GM18861 (cell line): ENCODE data around the gene BCL3.
A peak's percentile ranks its signal among the peaks of the same experiment; 100 is the strongest.
"Not testable (repeated sequence)": the region's sequence is repeated elsewhere in the genome, so short reads cannot be mapped to it uniquely, and the experiment has no call there.

Experiments used
- ATAC-seq: cut with Tn5 transposase; IDR thresholded peaks from one replicate; pipeline ENCODE4 v1.9.1; 2021; ENCODE audit not compliant: unreplicated experiment

BCL3 gene

DNA sequence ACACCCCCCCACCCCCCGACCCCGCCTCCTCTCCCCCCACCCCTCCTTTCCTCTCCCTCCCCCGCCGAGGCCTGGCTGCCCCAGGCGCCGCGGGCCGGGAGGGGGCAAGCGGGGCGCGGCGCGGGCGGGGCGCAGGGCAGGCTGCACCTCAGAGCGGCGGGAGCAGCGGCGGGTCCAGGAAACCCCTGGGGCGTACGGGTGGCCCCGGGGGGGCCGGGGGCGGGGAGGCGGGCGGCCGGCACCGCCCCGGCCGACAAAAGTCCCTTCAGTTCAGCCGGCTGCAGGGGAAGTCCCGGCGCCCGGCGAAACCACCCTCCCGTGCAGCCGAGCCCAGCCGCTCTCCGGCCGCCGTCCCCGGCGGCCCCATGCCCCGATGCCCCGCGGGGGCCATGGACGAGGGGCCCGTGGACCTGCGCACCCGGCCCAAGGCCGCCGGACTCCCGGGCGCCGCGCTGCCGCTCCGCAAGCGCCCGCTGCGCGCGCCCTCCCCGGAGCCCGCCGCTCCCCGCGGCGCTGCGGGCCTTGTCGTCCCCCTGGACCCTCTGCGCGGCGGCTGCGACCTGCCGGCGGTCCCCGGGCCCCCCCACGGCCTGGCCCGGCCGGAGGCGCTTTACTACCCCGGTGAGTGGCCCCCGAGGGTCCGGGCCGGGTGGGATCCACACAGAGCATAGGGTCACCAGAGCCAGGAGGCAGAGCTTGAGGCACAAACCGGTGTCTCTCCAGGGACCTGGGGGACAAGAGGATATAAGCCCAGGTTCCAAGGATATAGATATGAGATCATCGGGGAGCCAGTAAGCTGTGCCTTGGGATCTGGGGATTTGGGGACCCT is at the start of gene BCL3:
Gene BCL3 (plus strand): TSS at position 283 of the 829 bp plus-strand sequence. CDS start 83 bp downstream, at position 366.
- ATAC-seq = peak; percentile 25

DNA sequence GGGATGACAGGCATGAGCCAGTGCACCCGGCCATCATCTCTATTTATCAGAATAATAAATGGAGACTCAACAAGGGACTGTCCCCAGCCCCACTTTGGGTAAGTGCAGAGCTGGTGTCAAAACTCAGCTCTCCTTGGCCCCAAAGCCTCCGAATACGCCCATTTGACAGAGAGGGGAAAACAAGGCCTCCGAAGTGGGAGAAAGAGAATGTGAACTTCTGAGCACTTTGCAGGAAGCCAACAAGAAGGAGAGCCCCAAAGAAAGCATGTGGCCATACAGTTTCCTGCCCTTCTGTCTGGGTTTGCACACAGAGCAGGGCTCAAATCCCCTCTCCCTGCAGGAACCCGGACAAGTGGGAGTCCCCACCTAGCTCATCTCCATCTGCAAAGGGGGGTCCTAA is 48.0 kb upstream of the BCL3 start:
- ATAC-seq = no peak

- no peak for ATAC-seq
These were observed 47.3 kb upstream of the BCL3 start for GRCh38 chr19:44701228-44701627.

GRCh38 chr19:44702551-44703176 is 45.8 kb upstream of the BCL3 start:
- no peak for ATAC-seq

GRCh38 chr19:44703336-44704078 is 45.0 kb upstream of the BCL3 start:
- ATAC-seq = no peak

DNA sequence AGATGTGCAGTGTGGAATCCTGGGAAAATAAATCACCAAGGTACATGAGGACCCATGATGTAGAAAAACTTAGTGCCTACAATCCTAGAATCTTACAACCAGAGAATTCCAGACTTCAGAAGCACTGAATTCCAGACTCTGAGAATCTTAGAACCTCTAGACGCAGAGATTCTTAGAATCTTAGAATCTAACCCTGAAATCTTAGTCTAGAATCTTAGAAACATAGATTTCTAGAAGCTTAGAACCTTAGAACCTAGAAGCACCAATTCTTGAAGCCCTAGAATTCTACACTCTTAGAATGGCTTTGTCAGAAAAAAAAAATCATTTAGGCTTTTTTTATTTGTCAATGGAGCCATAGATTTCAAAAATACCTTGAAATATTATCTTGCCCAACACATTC is 43.5 kb upstream of the BCL3 start:
- ATAC-seq = no peak

DNA sequence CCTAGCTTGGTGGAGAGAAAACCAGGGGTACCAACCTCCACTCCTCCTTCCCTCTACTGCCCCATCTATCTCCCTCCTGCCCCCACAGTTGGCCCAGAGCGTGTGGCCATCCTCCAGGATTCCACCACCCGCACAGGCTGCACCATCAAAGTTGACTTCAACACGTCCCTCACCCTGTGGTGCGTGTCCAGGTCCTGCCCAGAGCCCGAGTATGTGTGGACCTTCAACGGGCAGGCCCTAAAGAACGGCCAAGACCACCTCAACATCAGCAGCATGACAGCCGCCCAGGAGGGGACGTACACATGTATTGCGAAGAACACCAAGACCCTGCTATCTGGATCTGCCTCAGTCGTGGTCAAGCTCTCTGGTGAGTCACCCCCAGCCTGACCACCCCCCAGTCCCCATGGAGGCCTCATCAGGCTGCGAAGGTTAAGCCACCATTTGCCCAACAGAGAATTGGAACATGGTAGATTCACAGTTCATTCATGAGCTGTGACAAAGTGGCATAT is 43.0 kb upstream of the BCL3 start:
- no peak for ATAC-seq

DNA sequence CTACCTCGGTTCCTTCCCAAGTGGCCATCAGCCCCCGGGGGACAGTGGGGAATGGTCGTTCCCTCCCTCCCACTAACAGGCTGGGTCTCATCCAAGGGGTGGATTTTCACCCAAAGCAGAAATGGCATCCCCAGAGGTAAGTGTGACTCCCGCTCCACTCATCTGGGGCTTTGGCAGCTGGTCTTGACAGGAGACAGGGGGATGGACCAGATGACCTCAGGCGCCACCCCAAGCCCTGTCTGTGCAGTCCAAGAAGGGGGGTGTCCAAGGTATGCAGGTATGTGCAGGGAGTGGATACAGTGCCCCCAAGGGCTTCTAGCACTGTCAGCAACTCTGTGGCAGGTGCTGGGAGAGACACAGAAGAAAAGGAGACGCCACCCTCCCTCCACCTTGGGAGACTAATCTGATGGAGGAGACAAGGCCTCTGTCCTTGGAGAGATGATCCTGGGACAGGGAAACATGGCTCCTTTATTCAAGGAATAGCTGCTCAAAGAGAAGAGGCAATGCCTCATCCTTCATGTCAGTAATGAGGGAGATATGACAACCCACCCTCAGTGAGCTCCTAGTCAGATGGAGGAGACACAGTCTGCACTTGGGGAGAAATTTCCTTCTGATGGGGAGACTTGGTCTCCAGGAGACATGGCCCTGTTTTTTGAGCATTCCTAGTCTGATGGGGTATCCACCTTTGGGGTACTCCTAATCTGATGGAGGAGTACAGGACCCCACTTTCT is 41.8 kb upstream of the BCL3 start:
- no peak for ATAC-seq

DNA sequence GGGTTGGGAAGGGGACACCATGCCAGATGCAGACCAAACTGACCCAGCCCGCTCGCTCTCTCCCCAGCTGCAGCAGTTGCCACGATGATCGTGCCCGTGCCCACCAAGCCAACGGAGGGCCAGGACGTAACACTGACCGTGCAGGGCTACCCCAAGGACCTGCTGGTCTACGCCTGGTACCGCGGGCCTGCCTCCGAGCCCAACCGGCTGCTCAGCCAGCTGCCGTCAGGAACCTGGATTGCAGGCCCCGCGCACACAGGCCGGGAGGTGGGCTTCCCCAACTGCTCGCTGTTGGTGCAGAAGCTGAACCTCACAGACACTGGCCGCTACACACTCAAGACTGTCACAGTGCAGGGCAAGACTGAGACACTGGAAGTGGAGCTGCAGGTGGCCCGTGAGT is 40.7 kb upstream of the BCL3 start:
- no peak for ATAC-seq

DNA sequence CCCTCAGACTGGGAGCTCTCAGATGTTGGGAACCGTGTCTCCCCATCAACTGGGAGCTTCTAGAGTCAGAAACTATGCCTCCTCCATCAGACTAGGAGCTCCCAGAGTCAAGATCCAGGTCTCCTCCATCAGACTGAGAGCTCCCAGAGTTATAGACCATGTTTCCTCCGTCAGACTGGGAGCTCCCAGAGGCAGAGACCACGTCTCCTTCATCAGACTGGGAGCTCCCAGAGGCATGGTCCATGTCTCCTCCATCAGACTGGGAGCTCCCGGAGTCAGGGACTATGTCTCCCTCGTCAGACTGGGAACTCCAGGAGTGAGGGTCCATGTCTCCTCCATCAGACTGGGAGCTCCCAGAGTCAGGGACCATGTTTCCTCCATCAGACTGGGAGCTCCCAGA is 39.6 kb upstream of the BCL3 start:
- ATAC-seq = no peak

- not testable (repeated sequence) for ATAC-seq
These were observed 38.9 kb upstream of the BCL3 start for GRCh38 chr19:44709434-44710266.

DNA sequence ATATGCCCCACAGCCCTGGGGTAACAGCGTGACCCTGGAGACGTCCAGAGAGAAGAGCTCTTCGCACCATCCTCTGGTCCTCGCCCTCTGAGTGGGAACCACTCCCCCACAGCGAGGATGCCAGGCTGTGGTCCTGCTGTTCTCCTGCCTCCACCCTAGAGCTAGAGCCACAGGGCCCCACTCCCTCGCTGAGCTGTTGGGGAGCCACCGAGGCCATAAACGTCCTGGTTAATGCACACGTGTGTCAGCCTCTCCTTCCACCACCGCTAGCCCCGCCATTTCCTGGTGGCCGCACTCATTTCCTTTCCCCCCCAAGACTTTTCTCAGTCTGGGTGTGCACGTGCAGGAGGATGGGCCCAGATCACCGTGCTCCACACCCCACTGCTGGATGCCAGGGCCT is 38.0 kb upstream of the BCL3 start:
- ATAC-seq = no peak

GRCh38 chr19:44712864-44713515 is 35.5 kb upstream of the BCL3 start:
- no peak for ATAC-seq

GRCh38 chr19:44714597-44715169 is 33.8 kb upstream of the BCL3 start:
- no peak for ATAC-seq

GRCh38 chr19:44717603-44718002 is 30.9 kb upstream of the BCL3 start:
- ATAC-seq = no peak

DNA sequence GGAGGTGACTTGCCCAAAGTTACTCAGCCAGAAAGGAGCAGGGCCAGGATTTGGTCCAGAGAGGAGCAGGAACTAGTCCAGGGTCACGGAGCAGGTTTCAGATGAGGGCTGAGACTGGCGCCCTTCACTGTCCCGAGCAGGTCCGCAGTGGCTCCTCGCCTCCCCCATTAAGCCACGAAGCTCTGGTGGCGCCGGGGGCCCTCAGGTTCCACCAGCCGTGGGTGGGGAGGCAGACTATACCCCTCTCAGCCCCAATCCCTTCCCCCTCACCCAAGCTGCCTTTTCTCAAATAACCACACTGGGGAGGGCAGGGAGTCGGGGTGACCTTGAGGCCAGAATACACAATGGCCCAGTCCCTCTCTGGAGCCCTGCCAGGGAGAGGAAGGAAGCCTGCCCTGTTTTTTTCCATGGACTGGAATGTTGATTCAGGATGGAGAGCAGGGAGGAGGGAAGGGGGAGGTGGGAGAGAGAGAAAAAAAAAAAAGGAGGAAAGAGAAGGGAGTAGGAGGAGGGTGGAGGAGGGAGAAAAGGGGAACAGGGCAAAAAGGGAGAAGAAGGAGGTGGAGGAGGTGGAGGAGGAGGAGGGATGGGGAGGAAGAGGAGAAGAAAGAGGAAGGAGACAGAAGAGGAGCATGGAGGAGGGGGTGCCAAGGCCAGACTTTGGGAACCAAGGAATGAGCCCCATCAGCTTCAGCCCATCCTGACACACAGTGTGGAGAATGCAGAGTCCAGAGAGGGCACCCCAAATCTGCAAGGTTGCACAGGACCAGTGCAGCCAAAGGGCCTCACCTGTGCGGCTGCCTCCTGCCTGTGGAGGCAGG is 29.9 kb upstream of the BCL3 start:
- no peak for ATAC-seq

GRCh38 chr19:44719262-44719701 is 29.2 kb upstream of the BCL3 start:
- no peak for ATAC-seq

DNA sequence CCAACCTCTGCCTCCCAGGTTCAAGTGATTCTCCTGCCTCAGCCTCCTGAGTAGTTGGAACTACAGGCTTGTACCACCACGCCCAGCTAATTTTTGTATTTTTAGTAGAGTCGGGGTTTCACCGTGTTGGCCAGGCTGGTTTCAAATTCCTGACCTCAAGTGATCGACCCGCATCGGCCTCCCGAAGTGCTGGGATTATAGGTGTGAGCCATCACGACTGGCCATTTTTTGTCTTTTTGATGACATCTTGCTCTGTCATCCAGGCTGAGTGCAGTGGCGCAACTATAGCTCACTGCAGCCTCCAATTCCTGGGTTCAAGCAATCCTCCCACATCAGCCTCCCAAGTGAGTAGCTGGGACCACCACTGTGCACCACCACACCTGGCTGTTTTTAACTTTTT is 28.1 kb upstream of the BCL3 start:
- ATAC-seq = not testable (repeated sequence)
